Stomach (tissue), 9 donors: ENCODE results near the gene CHD9. TPM values are rescaled to one million over a fixed set of nuclear protein-coding genes. Genes with fewer than 3 reads are reported as not detected.

ENCODE experiments used
- DNase-seq, 2 donors: peaks; one replicate each; pipeline versions ENCODE4 v3.0.0 to v3.0.0-alpha.2; 2013 to 2019
- H3K27ac ChIP-seq, 5 donors: fragments of 200-600 bp in 4 of 5; sonication (generic) in 4 of 5; one replicate each; pipeline ENCODE4 v1.5.1; 2013 to 2019; ENCODE audit warnings: mild to moderate bottlenecking in 1 of 5, moderate library complexity in 1 of 5
- H3K27me3 ChIP-seq, 3 donors: fragments of 200-600 bp; sonication (generic); one replicate each; pipeline ENCODE4 v1.5.1; 2017 to 2019; ENCODE audit warnings: mixed run types in 1 of 3
- H3K36me3 ChIP-seq, 4 donors: fragments of 200-600 bp; sonication (generic); 1 replicate in 3 of 4; 2 replicates in 1 of 4; pipeline ENCODE4 v1.5.1; 2016 to 2019
- H3K4me1 ChIP-seq, 4 donors: fragments of 200-600 bp; sonication (generic); one replicate each; pipeline ENCODE4 v1.5.1; 2016 to 2019
- H3K4me3 ChIP-seq, 4 donors: fragments of 200-600 bp; sonication (generic) in 3 of 4; one replicate each; pipeline ENCODE4 v1.5.1; 2016 to 2019; ENCODE audit warnings: mild to moderate bottlenecking in 1 of 4
- H3K9me3 ChIP-seq, 4 donors: fragments of 200-600 bp; sonication (generic); one replicate each; pipeline ENCODE4 v1.5.1; 2016 to 2019
- EP300 ChIP-seq: sonication (generic); formaldehyde crosslinking; IDR thresholded peaks from one replicate; pipeline ENCODE4 v1.6.1; 2017; ENCODE audit warnings: antibody characterized with exemption
- POLR2A ChIP-seq, 4 donors: fragments of 450-650 bp; IDR thresholded peaks; one replicate each; pipeline ENCODE4 v1.6.1; 2016; ENCODE audit warnings: antibody characterized with exemption in 4 of 4, control low read depth in 2 of 4, mild to moderate bottlenecking in 1 of 4, moderate library complexity in 1 of 4
- POLR2AphosphoS5 ChIP-seq, 3 donors: sonication (generic); formaldehyde crosslinking; IDR thresholded peaks; one replicate each; pipeline ENCODE4 v1.6.1; 2016; ENCODE audit warnings: antibody characterized with exemption in 3 of 3
- WGBS, 5 donors: extraction: QIAGEN DNeasy Blood & Tissue Kit in 3 of 5; methylation state at CpG; one replicate each; pipeline versions ENCODE4 v1.1.5 to v1.1.7; 2013 to 2018; 5-methylcytosine and 5-hydroxymethylcytosine counted together
- intact Hi-C: fragments of 100-400 bp; cut with DNase I; formaldehyde crosslinking; loops from one replicate; pipeline ENCODE4 v1.15.1; 2023; ENCODE audit warnings: low total_unique reads
- polyA plus RNA-seq, 3 donors: library from polyadenylated mRNA; stranded (reverse); fragments of 200-250 nt; gene quantifications; one replicate each; pipeline ENCODE4 v1.2.3, GENCODE V29; 2013
- total RNA-seq, 5 donors: library from RNA; depleted of rRNA; stranded (reverse); fragments of >200 nt; gene quantifications; one replicate each; pipeline versions ENCODE4 v1.1.0 to v1.2.3, GENCODE V29; 2014 to 2016
- TF ChIP-seq, protein P1 (sequence below), 7 experiments: fragments of 450-650 bp in 4 of 7; fragments of 200-600 bp in 3 of 7; sonication (generic) in 3 of 7; IDR thresholded peaks; one replicate each; pipeline ENCODE4 v1.5.1; 2016 to 2019; ENCODE audit warnings: antibody characterized with exemption in 7 of 7, control low read depth in 2 of 7, mild to moderate bottlenecking in 1 of 7
- donor health status: healthy with polysubstance abuse.
- donor health status: Bipolar disorder and iron deficiency.
- donor health status: healthy.

Gene CHD9
- total and polyA plus RNA-seq, 8 donors = 8.1 to 224 (median 29.4) TPM

GRCh38 chr16:53098526-53099317 is 43.9 kb downstream of the CHD9 start:
- peak; percentile 76 to 93 for DNase-seq
- H3K4me3 ChIP-seq = peak overlapping the region; percentile 40 to 50 (median 44)
- no peaks in the 10 kb centered on the region for H3K27me3 ChIP-seq
- 15 to 26% (median 19%) methylated on average over 14 to 16 of the region's 16 CpGs for WGBS, 5 donors
- peaks cover 38 to 72% (median 56%) of the 10 kb centered on the region in 4 donors for H3K4me1 ChIP-seq
- intact Hi-C loops = no loop called here
- TF ChIP-seq, protein P1, sequence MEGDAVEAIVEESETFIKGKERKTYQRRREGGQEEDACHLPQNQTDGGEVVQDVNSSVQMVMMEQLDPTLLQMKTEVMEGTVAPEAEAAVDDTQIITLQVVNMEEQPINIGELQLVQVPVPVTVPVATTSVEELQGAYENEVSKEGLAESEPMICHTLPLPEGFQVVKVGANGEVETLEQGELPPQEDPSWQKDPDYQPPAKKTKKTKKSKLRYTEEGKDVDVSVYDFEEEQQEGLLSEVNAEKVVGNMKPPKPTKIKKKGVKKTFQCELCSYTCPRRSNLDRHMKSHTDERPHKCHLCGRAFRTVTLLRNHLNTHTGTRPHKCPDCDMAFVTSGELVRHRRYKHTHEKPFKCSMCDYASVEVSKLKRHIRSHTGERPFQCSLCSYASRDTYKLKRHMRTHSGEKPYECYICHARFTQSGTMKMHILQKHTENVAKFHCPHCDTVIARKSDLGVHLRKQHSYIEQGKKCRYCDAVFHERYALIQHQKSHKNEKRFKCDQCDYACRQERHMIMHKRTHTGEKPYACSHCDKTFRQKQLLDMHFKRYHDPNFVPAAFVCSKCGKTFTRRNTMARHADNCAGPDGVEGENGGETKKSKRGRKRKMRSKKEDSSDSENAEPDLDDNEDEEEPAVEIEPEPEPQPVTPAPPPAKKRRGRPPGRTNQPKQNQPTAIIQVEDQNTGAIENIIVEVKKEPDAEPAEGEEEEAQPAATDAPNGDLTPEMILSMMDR (IDR thresholded peaks at IDR 0.05) = no peak
- peak; percentile 58 to 81 (median 79) for TF ChIP-seq POLR2AphosphoS5 (IDR thresholded peaks at IDR 0.05)
- H3K9me3 ChIP-seq = no peaks in the 10 kb centered on the region
- no peaks in the 10 kb centered on the region for H3K36me3 ChIP-seq
- peak overlapping the region; percentile 90 to 98 (median 96) for H3K27ac ChIP-seq

DNA sequence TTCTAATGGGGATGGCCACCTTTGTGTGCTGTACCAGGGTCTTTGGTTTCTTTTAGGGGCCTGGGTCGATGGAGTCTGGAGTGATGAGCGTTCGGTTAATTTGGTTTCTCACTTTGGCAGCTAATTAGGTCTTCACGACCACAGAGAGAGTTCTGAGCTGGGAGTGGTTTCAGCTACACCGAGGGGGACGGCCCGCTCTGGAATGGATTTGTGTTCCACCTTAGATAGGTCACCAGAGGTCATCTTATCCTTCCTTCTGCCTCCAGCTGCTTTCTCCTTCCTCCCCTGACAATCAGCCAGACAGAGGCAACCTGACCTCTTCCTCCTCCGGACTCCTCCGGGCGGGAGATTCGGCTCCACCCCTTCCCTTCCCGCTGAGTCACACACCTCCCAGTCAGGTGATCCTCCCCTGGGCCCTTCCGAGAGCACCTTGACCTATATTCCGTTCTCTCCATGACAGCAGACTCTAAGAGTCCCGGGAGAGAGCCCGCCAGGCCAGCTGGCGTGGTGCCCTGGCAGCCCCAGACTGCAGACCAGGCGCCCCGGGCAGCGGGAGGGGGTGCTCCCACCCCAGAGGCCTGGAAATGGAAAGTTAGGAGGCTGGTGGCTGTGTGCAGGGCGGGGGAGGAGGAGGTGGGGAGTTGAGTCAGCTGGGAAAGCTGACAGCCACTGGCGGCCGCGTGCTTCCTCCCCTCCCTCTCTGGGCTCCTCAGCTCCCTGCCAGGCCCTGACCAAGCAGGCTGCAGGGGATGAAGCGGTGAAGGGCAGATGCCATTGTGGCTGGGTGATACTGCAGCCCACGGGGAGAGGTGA is 44.7 kb downstream of the CHD9 start:
- Histone ChIP-seq H3K27me3 (no peaks in the 10 kb centered on the region), H3K4me1 (peaks cover 30 to 71% (median 49%) of the 10 kb centered on the region in 4 donors), H3K4me3 (peak overlapping the region; percentile 40 to 50 (median 44)), H3K36me3 (no peaks in the 10 kb centered on the region), H3K9me3 (no peaks in the 10 kb centered on the region), H3K27ac (peak overlapping the region; percentile 90 to 98 (median 96))
- no peak for TF ChIP-seq EP300
- TF ChIP-seq POLR2AphosphoS5 (IDR thresholded peaks at IDR 0.05) = peak in 2 of 3 donors; percentile 76 to 78
- intact Hi-C loops = no loop called here
- WGBS, 5 donors = 1 to 4% (median 3%) methylated on average over 23 to 26 of the region's 26 CpGs
- DNase-seq = peak; percentile 91 to 96

GRCh38 chr16:53100131-53100748 is 45.4 kb downstream of the CHD9 start:
- intact Hi-C loops = no loop called here
- Histone ChIP-seq H3K27ac (peak overlapping the region; percentile 90 to 98 (median 96)), H3K4me1 (peaks cover 27 to 64% (median 45%) of the 10 kb centered on the region in 4 donors), H3K9me3 (no peaks in the 10 kb centered on the region), H3K27me3 (no peaks in the 10 kb centered on the region), H3K4me3 (peak overlapping the region; percentile 40 to 50 (median 44)), H3K36me3 (no peaks in the 10 kb centered on the region)
- no peak for DNase-seq
- 55 to 66% (median 60%) methylated on average over 9 of the region's 9 CpGs for WGBS, 5 donors
- no peak for TF ChIP-seq POLR2A (IDR thresholded peaks at IDR 0.05)
- TF ChIP-seq, protein P1 (IDR thresholded peaks at IDR 0.05) = no peak
- no peak for TF ChIP-seq POLR2AphosphoS5 (IDR thresholded peaks at IDR 0.05)
- TF ChIP-seq EP300 = no peak

- no peak overlapping the region for H3K4me3 ChIP-seq
- intact Hi-C loops = no loop called here
- TF ChIP-seq POLR2A (IDR thresholded peaks at IDR 0.05) (no peak), EP300 (no peak), POLR2AphosphoS5 (IDR thresholded peaks at IDR 0.05) (no peak)
- TF ChIP-seq, protein P1 (IDR thresholded peaks at IDR 0.05) = no peak
- 32 to 71% (median 56%) methylated on average over 1 of the region's 1 CpG for WGBS, 5 donors
- no peaks in the 10 kb centered on the region for H3K27me3 ChIP-seq
- peak in 1 of 2 donors; percentile 38 for DNase-seq
- H3K36me3 ChIP-seq = no peaks in the 10 kb centered on the region
- no peaks in the 10 kb centered on the region for H3K9me3 ChIP-seq
- peaks cover 27 to 64% (median 45%) of the 10 kb centered on the region in 4 donors for H3K4me1 ChIP-seq
- H3K27ac ChIP-seq = peak overlapping the region in 4 of 5 donors; percentile 91 to 98 (median 97)
Observed at GRCh38 chr16:53100889-53101288, 46.1 kb downstream of the CHD9 start.
